GM19438 (cell line): Measurements from ENCODE around the gene PPP2R2B.

Source experiments
- ATAC-seq: cut with Tn5 transposase; IDR thresholded peaks from one replicate; pipeline ENCODE4 v1.9.1; 2021; ENCODE audit warnings: low read depth; ENCODE audit not compliant: unreplicated experiment

PPP2R2B gene

DNA sequence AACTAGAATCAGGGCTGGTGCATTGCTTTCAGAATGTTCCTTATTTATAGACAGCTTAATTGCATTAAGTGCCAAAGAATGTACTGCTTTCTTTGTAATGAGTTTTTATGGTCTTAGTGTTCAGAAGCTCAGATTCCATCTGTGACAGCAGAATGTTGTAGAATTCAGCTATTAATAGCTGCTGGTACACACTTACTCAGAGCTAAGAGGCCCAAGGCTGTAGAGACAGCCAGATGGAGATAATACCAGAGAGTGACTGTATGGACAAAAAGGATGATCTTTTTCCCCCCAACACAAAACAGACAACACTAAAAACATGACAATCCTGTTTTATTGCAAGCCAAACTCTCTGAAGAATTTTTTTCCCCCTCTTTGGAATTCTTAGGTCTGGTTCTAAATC is 50.2 kb downstream of the PPP2R2B start:
- ATAC-seq = no peak

GRCh38 chr5:146827901-146828300 is 50.7 kb downstream of the PPP2R2B start:
- no peak for ATAC-seq

GRCh38 chr5:146825033-146825432 is 53.5 kb downstream of the PPP2R2B start:
- no peak for ATAC-seq

DNA sequence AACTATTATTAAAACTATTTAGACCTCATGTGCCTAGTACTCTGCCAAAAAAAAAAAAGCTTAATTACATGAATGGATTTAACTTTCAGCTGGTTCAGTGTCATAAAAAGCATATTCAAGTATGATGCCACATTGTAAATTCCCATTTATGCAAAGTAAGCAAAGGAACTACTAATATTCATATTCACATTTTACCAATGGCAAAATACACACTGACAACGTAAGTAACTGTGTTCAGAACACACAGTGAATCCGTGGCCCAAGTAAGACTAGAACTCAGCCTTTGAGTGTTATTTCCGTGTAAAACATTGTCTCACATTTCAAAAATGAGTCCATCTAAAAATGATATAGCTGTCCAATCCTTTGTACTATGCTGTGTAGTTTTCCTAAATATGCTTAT is 56.8 kb downstream of the PPP2R2B start:
- ATAC-seq = no peak

DNA sequence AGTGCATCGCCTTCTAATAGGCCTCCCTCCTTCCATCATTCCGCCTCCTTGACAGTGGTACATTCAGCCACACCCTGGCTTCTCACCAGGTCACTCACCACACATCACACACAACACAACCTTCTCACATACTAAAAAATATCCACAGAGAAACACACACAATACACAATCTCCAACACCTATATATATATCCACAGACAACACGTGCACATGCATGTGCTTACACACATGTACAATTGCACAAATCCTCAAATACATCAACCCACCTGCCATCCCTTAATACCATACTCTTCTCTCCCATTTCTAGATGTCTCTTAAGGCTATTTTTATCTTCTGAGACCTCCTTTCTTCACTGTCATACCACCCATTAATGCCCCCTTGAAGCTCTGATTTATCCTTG is 57.6 kb downstream of the PPP2R2B start:
- ATAC-seq = no peak

DNA sequence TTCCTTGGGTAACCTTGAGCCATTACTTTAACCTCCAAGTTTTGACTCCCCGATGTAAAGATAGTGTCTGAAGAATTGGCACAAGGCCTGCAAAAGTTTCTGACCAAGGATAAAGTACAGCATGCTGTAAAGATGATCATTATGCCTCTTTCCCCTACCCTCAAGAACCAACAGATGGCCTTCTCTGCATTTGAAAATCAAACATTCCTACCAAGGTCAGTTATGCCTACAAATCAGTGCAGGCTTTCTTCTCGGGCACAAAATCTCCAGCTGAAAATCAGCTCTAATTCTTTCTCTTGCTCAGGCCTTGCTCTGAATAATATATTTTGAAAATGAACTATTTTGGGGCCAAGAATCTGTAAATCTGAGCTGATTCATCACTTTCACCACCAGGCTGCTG is 59.7 kb downstream of the PPP2R2B start:
- no peak for ATAC-seq

DNA sequence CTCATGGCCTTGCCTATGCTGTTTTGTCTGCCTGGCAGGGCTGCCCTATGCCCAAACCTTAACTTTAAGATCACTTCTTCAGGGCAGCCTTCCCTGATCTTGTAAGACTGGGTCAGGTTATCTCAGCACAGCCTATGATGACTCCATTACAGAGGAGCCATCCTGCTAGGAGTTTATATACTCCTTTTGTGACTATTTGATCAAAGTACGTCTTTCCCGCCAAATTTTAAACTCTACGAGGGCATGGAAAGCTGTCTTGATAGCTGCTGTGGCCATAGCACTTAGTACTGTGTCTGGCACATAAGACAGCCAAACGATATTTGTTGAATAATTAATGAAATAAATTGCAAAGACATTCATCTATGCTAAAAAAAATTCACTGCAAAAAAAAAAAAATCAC is 60.6 kb downstream of the PPP2R2B start:
- no peak for ATAC-seq

GRCh38 chr5:146816775-146817387 is 61.7 kb downstream of the PPP2R2B start:
- ATAC-seq = no peak

GRCh38 chr5:146815411-146815810 is 63.1 kb downstream of the PPP2R2B start:
- no peak for ATAC-seq

DNA sequence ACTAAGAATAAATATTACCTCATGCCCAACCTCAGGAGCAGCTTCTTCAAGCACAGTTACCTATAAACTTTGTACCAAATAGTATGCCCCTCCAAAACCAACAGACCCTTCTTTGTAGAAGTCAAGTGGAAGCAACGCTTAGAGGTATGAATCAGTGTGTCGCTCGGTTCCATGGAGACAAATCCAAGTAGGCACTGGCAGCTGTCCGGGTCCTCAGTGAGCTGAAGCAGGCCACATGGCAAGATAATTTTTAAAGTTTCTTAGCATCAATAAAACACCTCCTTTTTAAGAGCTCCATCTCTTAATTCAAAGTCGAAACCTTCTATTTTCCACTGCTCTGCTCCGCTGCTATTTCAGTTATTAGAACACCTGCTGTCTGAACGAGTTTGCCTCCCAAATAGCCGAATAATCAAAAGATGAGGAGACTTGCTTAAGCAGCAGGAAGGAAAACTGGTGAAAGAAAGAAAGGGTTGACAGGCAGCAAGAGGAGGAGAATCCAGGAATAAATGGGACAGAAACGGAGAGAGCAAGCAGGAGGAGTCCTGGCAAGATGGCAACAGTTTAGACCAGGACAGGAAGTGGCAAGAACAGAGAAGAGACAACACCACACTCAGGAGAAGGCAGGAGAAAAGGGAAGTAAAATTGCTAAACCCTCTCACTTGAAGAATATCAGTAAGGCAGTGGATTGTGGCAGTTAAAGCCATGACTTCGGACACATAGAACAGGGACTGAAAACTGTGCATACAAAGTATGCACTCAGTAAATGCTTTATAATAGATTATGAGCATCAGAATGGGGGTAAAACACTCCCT is 65.0 kb downstream of the PPP2R2B start:
- ATAC-seq = no peak

DNA sequence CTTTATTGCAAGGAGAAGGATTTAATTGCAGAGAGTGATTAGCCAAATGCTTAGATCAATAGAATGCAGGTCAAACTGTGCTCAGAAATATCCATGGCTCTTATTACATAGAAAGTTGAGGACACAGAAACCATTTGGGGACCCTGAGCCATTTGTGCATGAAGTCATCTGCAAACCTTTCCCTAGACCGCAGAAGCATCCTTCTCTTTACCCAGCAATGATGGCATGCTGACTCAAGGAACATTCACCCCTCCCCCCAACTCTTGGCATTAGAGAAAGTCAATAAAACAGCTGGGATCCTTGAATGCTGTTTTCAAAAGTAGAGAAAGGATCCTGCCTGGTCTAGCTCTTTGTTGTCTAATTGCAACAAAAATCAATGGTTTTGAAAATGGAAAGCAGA is 73.5 kb downstream of the PPP2R2B start:
- no peak for ATAC-seq

GRCh38 chr5:146802945-146803522 is 75.5 kb downstream of the PPP2R2B start:
- no peak for ATAC-seq

GRCh38 chr5:146799671-146800070 is 78.9 kb downstream of the PPP2R2B start:
- no peak for ATAC-seq

- ATAC-seq = no peak
These were observed 79.3 kb downstream of the PPP2R2B start for GRCh38 chr5:146799231-146799630.

- ATAC-seq = no peak
These were observed 80.9 kb downstream of the PPP2R2B start for GRCh38 chr5:146797658-146798057.

- no peak for ATAC-seq
These were observed 81.6 kb downstream of the PPP2R2B start for GRCh38 chr5:146796911-146797310.

- no peak for ATAC-seq
These were observed 82.4 kb downstream of the PPP2R2B start for GRCh38 chr5:146796144-146796543.

GRCh38 chr5:146794326-146795029 is 84.1 kb downstream of the PPP2R2B start:
- no peak for ATAC-seq

DNA sequence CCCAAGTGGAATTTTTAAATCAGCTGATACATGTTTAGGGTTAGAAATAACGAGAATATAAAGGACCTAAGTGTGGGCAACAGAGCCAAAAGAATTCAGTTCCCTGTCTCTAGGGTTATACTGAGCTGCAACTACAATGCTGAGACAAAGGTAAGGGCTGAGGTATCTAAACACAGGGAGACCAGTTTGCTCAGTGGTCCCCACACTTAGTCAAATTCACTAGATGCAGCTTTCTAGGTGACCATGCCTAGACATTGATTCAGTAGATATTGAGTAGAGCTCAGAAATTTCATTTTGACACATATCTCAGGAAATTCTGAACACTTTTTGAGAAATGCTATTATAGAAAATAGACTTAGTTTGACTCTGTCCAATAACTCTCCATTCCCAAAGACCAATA is 84.8 kb downstream of the PPP2R2B start:
- no peak for ATAC-seq

- no peak for ATAC-seq
These were observed 87.1 kb downstream of the PPP2R2B start for GRCh38 chr5:146791471-146791870.
